ENCODE measurements around the gene UBQLN2.
"Not testable (repeated sequence)": the region's sequence is repeated elsewhere in the genome, so short reads cannot be mapped to it uniquely, and the experiment has no call there.

Gene UBQLN2

DNA sequence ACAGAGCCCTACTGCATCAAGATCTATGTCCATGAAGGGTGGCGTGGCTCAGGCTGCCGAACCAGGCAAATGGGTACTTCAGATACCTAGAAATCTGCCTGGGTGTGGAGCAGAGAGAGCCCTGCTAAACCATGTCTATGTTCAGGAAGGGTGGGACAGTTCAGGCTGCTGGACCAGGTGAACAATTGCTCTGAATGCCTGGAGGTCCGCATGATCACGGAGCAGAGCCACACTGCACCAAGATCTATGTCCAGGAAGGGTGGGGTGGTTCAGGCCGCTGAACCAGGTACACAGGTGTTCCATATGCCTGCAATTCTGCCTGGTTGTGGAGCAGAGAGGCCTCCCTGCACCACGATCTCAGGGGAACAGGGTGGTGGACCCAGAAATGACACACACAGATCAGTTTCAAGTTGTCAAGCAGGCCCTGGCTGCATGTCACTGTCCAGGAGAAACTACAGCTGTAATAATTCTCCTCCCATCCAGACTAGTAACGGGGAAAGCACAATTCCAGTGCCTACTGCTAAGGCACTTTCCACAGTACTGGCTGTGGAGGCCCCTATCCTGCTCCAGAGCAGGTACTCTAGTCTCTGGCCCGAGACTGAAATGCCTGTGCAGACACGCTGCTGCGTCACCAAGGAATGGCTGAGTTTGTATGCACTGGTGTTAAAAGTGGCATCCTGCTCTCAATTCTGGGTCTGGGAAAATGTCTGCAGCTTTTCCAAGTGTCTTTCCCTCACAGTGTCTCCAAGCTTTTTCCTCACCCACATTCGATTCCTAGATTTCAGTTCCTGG lies 25.2 kb downstream of the UBQLN2 start:
- no peak overlapping the region for H3K4me2 ChIP-seq (ENCODE audit: low read length)
- H3K9me2 ChIP-seq (replicated peaks; ENCODE audit: control insufficient read depth, low read length), result no peaks in the 10 kb centered on the region
- no peaks in the 10 kb centered on the region for H3K27me3 ChIP-seq (ENCODE audit: control insufficient read depth, low read length)
- H3K9me3 ChIP-seq (ENCODE audit: control insufficient read depth, insufficient read depth, low read length), result no peaks in the 10 kb centered on the region
- H3F3A ChIP-seq (ENCODE audit: control insufficient read depth, insufficient read depth), result no peaks in the 10 kb centered on the region
- TF ChIP-seq EZH2phosphoT487 (IDR thresholded peaks at IDR 0.05; ENCODE audit: borderline replicate concordance, low read length), result no peak
- TF ChIP-seq, protein P1, sequence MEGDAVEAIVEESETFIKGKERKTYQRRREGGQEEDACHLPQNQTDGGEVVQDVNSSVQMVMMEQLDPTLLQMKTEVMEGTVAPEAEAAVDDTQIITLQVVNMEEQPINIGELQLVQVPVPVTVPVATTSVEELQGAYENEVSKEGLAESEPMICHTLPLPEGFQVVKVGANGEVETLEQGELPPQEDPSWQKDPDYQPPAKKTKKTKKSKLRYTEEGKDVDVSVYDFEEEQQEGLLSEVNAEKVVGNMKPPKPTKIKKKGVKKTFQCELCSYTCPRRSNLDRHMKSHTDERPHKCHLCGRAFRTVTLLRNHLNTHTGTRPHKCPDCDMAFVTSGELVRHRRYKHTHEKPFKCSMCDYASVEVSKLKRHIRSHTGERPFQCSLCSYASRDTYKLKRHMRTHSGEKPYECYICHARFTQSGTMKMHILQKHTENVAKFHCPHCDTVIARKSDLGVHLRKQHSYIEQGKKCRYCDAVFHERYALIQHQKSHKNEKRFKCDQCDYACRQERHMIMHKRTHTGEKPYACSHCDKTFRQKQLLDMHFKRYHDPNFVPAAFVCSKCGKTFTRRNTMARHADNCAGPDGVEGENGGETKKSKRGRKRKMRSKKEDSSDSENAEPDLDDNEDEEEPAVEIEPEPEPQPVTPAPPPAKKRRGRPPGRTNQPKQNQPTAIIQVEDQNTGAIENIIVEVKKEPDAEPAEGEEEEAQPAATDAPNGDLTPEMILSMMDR (IDR thresholded peaks at IDR 0.05; ENCODE audit: low read depth, low read length, poor library complexity, severe bottlenecking), result no peak
- no peaks in the 10 kb centered on the region for H3K36me3 ChIP-seq (ENCODE audit: control insufficient read depth, low read length)
- H3K27ac ChIP-seq (ENCODE audit: low read depth, low read length), result no peak overlapping the region
- no peaks in the 10 kb centered on the region for H4K20me1 ChIP-seq (ENCODE audit: control insufficient read depth, insufficient read depth, low read depth, low read length)
- H3K4me3 ChIP-seq (ENCODE audit: low read length), result no peak overlapping the region
- H3K4me1 ChIP-seq (ENCODE audit: control insufficient read depth, low read length), result no peaks in the 10 kb centered on the region
- peaks cover 3% of the 10 kb centered on the region; the same call in 1 of the 2 replicates for H3K79me2 ChIP-seq (ENCODE audit: control insufficient read depth, low read length)

DNA sequence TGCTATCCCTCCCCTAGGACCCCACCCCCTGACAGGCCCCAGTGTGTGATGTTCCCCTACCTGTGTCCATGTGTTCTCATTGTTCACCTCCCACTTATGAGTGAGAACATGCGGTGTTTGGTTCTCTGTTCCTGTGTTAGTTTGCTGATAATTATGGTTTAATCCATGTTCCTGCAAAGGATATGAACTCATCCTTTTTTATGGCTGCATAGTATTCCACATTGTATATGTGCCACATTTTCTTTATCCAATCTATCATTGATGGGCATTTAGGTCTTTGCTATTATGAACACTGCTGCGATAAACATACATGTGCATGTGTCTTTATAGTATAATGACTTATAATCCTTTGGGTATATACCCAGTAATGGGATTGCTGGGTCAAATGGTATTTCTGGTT lies 28.4 kb downstream of the UBQLN2 start:
- H3K27me3 ChIP-seq (ENCODE audit: control insufficient read depth, low read length); H4K20me1 ChIP-seq (ENCODE audit: control insufficient read depth, insufficient read depth, low read depth, low read length); H3K9me2 ChIP-seq (replicated peaks; ENCODE audit: control insufficient read depth, low read length); H3K4me2 ChIP-seq (ENCODE audit: low read length); H3K27ac ChIP-seq (ENCODE audit: low read depth, low read length); H3K4me3 ChIP-seq (ENCODE audit: low read length); H3K4me1 ChIP-seq (ENCODE audit: control insufficient read depth, low read length); H3F3A ChIP-seq (ENCODE audit: control insufficient read depth, insufficient read depth); H3K36me3 ChIP-seq (ENCODE audit: control insufficient read depth, low read length); H3K79me2 ChIP-seq (ENCODE audit: control insufficient read depth, low read length); H3K9me3 ChIP-seq (ENCODE audit: control insufficient read depth, insufficient read depth, low read length): not testable (repeated sequence)

DNA sequence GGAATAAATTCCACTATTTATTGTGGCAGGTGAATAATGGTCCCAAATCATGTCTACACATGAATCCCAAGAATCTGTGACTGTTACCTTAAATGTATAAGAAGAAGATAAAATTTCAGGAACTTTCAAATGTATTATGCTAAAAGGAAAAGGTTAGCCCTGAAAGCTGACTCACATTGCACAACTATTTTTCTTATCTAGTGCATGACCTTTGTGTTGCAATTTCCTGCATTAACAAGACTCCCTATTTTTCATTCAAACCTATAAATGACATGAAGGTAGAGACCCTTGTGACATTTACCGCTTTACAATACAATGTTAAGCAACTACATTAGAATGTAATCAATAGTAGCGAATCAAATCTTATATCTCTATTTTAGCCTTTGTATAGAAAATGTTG lies 36.7 kb downstream of the UBQLN2 start:
- H3K27me3 ChIP-seq (ENCODE audit: control insufficient read depth, low read length), result no peaks in the 10 kb centered on the region
- TF ChIP-seq, protein P1 (IDR thresholded peaks at IDR 0.05; ENCODE audit: low read depth, low read length, poor library complexity, severe bottlenecking), result no peak
- TF ChIP-seq EZH2phosphoT487 (IDR thresholded peaks at IDR 0.05; ENCODE audit: borderline replicate concordance, low read length), result no peak
- H3K4me1 ChIP-seq (ENCODE audit: control insufficient read depth, low read length), result peaks cover 4% of the 10 kb centered on the region; the same call in 1 of the 2 replicates
- H3F3A ChIP-seq (ENCODE audit: control insufficient read depth, insufficient read depth), result no peaks in the 10 kb centered on the region
- no peaks in the 10 kb centered on the region for H4K20me1 ChIP-seq (ENCODE audit: control insufficient read depth, insufficient read depth, low read depth, low read length)
- no peaks in the 10 kb centered on the region; the same call in 1 of the 2 replicates for H3K79me2 ChIP-seq (ENCODE audit: control insufficient read depth, low read length)
- no peak overlapping the region for H3K27ac ChIP-seq (ENCODE audit: low read depth, low read length)
- H3K36me3 ChIP-seq (ENCODE audit: control insufficient read depth, low read length), result no peaks in the 10 kb centered on the region
- no peak overlapping the region for H3K4me3 ChIP-seq (ENCODE audit: low read length)
- no peaks in the 10 kb centered on the region for H3K9me3 ChIP-seq (ENCODE audit: control insufficient read depth, insufficient read depth, low read length)
- no peaks in the 10 kb centered on the region for H3K9me2 ChIP-seq (replicated peaks; ENCODE audit: control insufficient read depth, low read length)
- no peak overlapping the region for H3K4me2 ChIP-seq (ENCODE audit: low read length)

DNA sequence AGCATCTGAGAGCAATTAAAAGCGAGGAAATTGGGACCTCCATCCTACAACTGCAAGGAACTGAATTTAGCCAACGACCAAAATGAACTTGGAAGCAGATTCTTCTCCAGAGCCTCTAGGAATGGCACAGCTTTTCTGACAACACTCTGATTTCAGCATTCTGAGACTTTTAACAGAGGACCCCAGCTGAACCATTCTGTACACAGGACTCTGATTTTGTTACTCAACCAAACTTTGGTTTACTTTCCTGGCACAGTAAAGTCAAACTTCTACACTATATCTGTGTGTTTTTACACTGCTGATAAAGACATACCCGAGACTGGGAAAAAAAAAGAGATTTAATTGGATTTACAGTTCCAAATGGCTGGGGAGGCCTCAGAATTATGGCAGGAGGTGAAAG lies 37.6 kb downstream of the UBQLN2 start:
- H3K9me3 ChIP-seq (ENCODE audit: control insufficient read depth, insufficient read depth, low read length), result no peaks in the 10 kb centered on the region
- no peak overlapping the region for H3K4me2 ChIP-seq (ENCODE audit: low read length)
- no peak for TF ChIP-seq EZH2phosphoT487 (IDR thresholded peaks at IDR 0.05; ENCODE audit: borderline replicate concordance, low read length)
- TF ChIP-seq, protein P1 (IDR thresholded peaks at IDR 0.05; ENCODE audit: low read depth, low read length, poor library complexity, severe bottlenecking), result no peak
- no peaks in the 10 kb centered on the region for H3K27me3 ChIP-seq (ENCODE audit: control insufficient read depth, low read length)
- no peaks in the 10 kb centered on the region for H3K79me2 ChIP-seq (ENCODE audit: control insufficient read depth, low read length)
- H3K27ac ChIP-seq (ENCODE audit: low read depth, low read length), result no peak overlapping the region
- H3K9me2 ChIP-seq (replicated peaks; ENCODE audit: control insufficient read depth, low read length), result no peaks in the 10 kb centered on the region
- H3F3A ChIP-seq (ENCODE audit: control insufficient read depth, insufficient read depth), result no peaks in the 10 kb centered on the region
- no peak overlapping the region for H3K4me3 ChIP-seq (ENCODE audit: low read length)
- H3K36me3 ChIP-seq (ENCODE audit: control insufficient read depth, low read length), result no peaks in the 10 kb centered on the region
- H3K4me1 ChIP-seq (ENCODE audit: control insufficient read depth, low read length), result no peaks in the 10 kb centered on the region
- no peaks in the 10 kb centered on the region for H4K20me1 ChIP-seq (ENCODE audit: control insufficient read depth, insufficient read depth, low read depth, low read length)

Measured in DOHH2 (cell line).